GM19455 (cell line): ENCODE results near the gene AFDN.
"Not testable (repeated sequence)": the region's sequence is repeated elsewhere in the genome, so short reads cannot be mapped to it uniquely, and the experiment has no call there.

Experiments used
- ATAC-seq: cut with Tn5 transposase; IDR thresholded peaks from one replicate; pipeline ENCODE4 v1.9.1; 2021; ENCODE audit not compliant: unreplicated experiment

The AFDN gene

DNA sequence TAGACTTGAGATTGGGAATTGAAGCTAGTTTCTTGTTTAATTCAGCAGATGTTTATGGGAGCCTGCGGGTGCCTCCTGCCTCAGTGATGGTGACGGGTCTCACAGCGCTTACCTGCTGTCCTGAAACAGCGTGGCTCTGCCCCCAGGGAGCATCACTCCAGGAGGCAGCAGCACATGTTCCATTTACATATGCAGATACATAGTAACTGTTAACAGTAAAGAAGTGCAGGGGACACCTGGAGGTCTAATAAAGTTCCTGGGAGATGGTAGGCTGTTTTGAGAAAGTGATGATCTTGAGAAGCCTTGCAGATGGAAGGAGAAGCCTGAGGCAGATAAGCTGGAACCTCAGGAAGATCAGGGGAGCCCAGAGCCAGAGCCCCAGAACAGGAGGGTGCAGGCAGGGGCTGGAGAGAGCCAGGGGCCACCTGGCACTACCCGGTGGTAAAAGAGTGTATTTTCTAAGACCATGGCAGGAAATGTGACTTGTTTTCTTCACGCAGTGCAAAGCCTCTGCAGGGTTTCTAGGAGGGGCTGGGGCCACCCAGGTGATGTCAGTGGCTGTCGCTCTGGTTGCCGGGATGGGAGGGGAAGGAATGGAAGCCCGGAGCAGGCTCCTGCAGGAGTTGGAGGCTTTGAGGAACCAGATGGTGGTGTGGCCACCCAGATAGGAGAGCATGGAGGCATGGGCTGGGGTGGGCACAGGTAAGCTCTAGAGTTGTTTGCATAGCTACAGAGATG, 146.6 kb downstream of the AFDN start:
- no peak for ATAC-seq

DNA sequence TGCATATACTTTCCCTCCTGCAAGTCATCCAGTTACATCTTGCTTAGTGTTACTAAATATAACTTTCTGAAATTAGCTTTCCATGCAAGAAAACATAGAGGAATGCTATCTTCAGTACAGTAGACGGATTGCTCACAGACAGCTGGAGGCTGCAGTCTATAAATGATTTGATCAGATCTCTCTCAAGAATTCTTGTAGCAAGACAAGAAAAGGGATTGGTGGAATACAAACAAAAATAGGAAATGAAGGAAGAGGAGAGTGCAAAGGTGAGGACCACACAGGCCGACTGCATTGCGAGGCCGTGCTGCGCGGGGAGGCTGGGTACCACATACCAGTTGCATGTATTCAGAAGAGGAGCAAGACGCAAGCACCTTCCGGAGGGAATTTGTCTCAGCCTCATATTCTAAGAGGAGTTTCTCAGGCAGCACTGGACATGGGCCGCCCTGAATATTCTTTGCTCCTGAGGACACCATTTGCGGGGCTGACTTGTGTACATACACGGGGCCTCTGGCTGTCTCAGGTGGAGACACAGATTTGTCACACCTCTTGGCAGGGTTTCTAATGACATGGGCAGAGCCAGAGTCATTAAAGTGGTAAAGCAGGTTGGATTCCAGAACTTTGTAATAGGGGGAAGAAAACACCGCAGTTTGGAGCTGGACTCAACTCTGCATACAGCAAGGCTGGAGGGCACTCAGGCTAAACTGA, 148.1 kb downstream of the AFDN start:
- no peak for ATAC-seq

DNA sequence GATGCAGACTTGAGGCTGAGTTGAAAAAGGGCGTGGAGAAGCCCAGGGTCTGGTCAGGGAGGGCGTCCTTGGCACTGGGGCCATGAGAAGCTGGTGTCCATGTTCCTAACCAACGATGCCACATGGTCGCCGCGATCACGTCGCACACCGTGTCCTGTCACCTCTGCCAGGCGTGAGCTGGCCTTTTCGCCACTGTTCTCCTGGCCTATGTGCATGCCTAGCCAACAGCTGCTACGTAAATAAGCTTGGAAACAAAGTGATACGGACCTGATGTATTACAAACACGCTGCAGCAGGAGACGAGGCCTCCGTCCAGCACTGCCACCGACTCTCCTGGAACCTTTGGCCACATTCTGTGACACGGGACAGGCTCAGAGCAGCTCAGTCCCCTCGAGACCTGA, 148.7 kb downstream of the AFDN start:
- no peak for ATAC-seq

DNA sequence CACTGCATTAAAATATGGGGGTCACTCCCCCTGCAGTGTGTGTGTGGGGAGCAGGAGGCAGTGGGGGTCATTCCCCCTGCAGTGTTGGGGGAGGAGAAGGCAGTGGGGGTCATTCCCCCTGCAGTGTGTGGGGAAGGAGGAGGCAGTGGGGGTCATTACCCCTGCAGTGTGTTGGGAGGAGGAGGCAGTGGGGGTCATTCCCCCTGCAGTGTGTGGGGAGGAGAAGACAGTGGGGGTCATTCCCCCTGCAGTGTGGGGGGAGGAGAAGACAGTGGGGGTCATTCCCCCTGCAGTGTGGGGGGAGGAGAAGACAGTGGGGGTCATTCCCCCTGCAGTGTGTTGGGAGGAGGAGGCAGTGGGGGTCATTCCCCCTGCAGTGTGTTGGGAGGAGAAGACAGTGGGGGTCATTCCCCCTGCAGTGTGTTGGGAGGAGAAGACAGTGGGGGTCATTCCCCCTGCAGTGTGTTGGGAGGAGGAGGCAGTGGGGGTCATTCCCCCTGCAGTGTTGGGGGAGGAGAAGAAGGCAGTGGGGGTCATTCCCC, 149.5 kb downstream of the AFDN start:
- not testable (repeated sequence) for ATAC-seq

DNA sequence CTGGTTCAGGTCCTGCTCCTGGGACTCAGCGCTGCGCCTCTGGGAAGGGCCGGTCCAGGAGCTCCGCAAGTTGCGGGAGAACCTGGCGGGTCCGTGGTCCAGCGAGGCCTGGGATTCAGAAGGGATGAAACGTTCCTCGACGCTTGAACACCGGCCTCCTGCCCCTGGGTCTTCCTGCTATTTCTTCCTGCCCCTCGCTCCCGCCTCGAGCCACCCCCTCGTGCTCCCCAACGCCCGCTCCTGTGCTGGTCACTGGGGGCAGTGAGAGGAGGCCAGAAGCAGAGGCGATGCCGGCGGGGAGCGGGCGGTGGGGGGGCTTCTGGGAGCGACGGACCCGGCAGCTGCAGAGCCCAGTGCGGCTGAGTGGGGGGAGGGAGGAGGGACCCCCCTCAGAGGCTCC, 150.0 kb downstream of the AFDN start:
- no peak for ATAC-seq

- ATAC-seq: no peak
These were observed 151.2 kb downstream of the AFDN start for GRCh38 chr6:167977717-167978467.

- no peak for ATAC-seq
These were observed 151.9 kb downstream of the AFDN start for GRCh38 chr6:167978607-167979006.

DNA sequence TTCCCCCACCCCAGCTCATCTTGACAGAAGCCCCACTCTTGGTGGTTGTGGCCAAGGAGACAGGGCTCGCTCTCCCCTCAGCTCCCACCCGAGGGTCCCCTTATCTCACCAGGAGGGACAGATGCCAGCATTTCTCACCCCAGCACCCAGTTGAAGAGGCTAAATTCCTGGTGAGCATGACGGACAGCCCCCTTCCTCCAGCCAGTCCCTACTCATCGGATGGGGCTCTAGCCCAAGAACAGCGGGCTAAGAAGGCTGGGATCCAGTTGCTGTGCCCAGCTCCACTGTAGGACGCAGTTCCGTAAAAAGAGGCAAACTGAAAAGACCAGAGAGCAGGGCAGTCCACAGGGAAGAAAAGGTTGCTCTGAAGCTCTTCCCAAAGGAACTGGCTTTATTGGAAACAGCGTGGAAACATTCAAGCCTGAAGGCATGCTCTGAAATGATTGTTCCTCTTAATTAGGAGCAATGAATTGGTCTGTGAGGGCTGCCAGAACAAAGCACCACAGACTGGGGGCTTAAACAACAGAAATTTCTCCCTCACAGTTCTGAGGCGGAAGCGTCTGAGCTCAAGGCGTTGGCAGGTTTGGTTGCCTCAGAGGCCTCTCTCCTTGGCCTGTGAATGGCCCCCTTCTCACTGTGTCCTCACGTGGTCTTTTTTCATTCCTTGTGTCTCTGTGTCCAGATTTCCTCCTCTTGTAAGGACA, 152.9 kb downstream of the AFDN start:
- no peak for ATAC-seq

DNA sequence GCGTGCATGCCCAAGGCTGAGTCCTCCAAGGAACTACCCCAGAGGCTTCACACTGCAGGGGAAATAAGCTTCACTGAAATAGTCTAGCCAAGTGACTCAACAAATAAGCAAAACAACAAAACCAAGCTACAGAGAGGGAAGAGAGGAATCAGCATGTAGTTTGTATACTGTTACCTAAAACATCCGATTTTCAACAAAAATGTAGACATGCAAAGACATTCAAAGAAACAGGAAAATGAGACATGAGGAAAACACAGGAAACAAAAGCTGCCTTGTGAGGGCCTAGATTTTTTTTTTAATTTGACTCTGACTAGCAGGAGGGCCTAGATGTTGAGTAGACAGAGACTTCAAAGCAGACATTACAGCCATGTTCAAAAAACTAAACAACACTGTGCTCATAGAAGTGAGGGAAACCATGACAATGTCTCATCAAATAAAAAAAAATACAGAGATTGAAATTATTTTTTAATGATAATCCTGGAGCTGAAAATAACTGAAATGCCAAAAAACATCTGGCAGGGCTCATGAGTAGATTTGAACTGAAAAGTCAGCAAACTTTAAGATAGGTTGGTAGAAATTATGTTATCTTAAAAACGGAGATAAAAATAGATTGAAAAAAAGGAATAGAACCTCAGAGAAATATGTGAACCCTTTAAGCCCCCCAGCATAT, 154.3 kb downstream of the AFDN start:
- no peak for ATAC-seq

GRCh38 chr6:167981916-167982462, 155.3 kb downstream of the AFDN start:
- no peak for ATAC-seq

DNA sequence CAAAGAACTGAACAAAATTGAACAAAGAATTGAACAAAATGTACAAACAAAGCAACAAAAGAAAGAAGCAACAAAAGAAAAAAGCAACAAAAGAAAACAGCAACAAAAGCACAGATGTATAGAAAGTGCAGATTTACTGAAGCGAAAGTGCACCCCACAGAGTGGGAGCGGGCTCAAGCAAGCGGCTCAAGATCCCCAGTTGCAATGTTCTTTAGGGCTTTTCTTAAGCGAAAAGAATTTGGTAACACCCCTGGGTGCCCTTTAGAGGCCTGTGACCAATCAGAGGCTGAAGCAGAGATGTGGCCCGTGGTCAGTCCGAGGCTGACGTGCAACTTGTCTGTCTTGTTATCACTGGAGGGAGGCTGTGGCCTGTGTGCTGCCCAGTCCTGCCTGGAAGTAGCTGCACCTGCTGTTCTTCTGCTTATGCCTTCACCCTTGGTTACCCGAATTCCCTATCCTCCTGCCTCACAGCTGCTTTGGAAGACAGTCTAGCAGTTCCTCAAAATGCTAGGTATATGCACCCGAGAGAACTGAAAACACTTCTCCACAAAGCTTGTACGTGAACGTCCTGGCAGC, 157.5 kb downstream of the AFDN start:
- ATAC-seq: no peak

GRCh38 chr6:167984876-167985604, 158.3 kb downstream of the AFDN start:
- no peak for ATAC-seq

GRCh38 chr6:167985911-167986595, 159.3 kb downstream of the AFDN start:
- ATAC-seq: no peak

GRCh38 chr6:167987396-167988153, 160.9 kb downstream of the AFDN start:
- no peak for ATAC-seq

DNA sequence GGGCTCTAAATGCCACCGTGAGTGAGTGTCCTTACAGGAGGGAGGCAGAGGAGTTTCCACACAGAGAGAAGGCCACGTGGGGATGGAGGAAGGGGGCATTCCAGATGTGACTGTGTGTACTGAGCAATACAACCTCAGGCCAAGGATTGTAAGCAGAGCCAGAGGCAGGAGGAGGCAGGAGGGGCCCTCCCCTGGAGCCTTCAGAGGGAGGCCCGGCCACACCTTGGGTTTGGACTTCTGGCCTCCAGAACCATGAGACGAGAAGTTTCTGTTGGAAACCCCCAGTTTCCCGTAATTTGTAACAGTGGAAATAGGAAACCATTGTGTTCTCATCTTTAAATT, 161.4 kb downstream of the AFDN start:
- ATAC-seq: no peak

DNA sequence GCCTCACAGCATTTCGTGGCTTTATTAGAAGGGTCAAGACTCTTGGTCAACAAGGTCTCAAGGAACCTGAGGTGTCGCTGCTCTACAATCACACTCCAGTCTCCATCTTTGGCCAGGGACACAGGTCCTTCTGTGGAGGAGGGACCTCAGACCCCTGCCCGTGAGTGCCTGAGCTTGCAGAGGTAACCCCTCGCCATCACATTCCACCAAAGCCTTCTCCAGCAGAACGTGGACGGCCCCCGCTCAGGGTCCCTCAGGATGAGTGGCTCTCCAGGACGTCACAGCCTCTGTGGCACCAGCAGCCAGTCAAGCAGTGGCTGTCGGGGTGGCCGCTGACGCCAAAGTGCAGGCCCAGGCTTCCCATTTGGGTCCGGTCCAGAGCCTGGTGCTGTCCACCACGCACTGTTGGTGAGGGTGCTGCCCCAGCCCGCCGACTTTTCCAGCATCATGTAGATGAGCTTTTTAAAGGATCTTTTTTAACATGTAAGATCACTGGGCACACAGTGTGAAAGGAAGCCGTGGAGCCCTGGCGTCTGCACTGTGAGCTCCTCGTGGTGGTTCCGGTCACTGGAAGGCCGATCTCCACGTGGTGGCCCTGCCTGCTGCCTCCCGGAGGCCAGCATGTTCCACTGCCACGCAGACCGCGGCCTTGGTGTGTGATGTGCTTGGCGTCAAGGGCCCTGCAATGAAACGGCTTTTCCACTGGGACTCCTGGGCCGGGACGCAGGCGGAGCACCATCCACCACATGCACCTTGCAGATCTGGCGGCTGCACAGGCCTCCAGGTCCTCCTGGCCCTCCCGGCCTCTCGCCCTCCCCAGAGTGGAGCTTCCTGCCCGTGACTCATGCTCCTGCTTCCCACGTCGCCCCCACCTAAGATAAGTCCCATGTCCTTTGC, 162.5 kb downstream of the AFDN start:
- no peak for ATAC-seq
